Keratinocyte (primary cell): Measurements from ENCODE around the gene TSPAN16.

Experiments used
- CTCF ChIP-seq, 3 experiments: IDR thresholded peaks in 1 of 3; conservative IDR thresholded peaks in 1 of 3; optimal IDR thresholded peaks in 1 of 3; 2 replicates in 2 of 3; 3 replicates in 1 of 3; pipeline versions ENCODE3 to v1.5.1; 2011; ENCODE audit warnings: low read length in 3 of 3, mild to moderate bottlenecking in 3 of 3, moderate library complexity in 2 of 3, control low read depth in 1 of 3, inconsistent platforms in 1 of 3; ENCODE audit not compliant: insufficient read depth in 2 of 3; ENCODE audit errors: extremely low read depth in 1 of 3
- EZH2 ChIP-seq: IDR thresholded peaks from one replicate; pipeline ENCODE4 v1.6.1; 2012; ENCODE audit warnings: inconsistent platforms, mild to moderate bottlenecking, low read length, moderate library complexity

GRCh38 chr19:11322269-11323024 lies 26.5 kb downstream of the TSPAN16 start:
- no peak for TF ChIP-seq CTCF (optimal IDR thresholded peaks at IDR 0.05 in 1 of 3, IDR thresholded peaks at IDR 0.05 in 1 of 3, conservative IDR thresholded peaks at IDR 0.05 in 1 of 3; ENCODE audit: extremely low read depth in 1 of 3, insufficient read depth in 2 of 3, low read length in 3 of 3)
- no peak for TF ChIP-seq EZH2
